Left ventricle myocardium superior (tissue), 1 donor: ENCODE measurements around the gene THADA. TPM values are rescaled to one million over a fixed set of nuclear protein-coding genes. Genes with fewer than 3 reads are reported as not detected.
A peak's percentile ranks its signal among the peaks of the same experiment; 100 is the strongest.

Source experiments
- ATAC-seq: fragments of 200-7000 bp; cut with Tn5 transposase; one replicate; pipeline ENCODE4 v1.9.1; 2020; ENCODE audit warnings: mild to moderate bottlenecking, moderate library complexity
- DNase-seq: peaks from one replicate; pipeline ENCODE4 v3.0.0-alpha.2; 2020
- intact Hi-C: fragments of 100-400 bp; cut with micrococcal nuclease; formaldehyde crosslinking; loops from one replicate; pipeline ENCODE4 v1.11.0; 2022
- total RNA-seq: library from RNA; stranded (reverse); fragmentation: NEBNext Ultra II Directional; extraction: Animal tissue kit (Norgen Biotek cat#: 25700); gene quantifications from one replicate; pipeline ENCODE4 v1.2.1, GENCODE V29; 2021
- donor health status: DM: no; HTN: yes; CAD: no; lungs with severe emphysema.

The THADA gene
- total RNA-seq, 1 donor from 2014 or later, result 12.1 TPM

- DNase-seq, result no peak
- no peak for ATAC-seq
- intact Hi-C loops, result no loop called here
Observed at GRCh38 chr2:43259512-43259911, 336.3 kb downstream of the THADA start.

GRCh38 chr2:43258547-43259156 is 337.2 kb downstream of the THADA start:
- DNase-seq, result no peak
- intact Hi-C loops, result no loop called here

GRCh38 chr2:43255296-43255910 is 340.4 kb downstream of the THADA start:
- ATAC-seq (no peak), DNase-seq (no peak)
- intact Hi-C loops, result no loop called here

More at GRCh38 chr2:43258547-43259156, 337.2 kb downstream of the THADA start:
- ATAC-seq, result no peak

DNA sequence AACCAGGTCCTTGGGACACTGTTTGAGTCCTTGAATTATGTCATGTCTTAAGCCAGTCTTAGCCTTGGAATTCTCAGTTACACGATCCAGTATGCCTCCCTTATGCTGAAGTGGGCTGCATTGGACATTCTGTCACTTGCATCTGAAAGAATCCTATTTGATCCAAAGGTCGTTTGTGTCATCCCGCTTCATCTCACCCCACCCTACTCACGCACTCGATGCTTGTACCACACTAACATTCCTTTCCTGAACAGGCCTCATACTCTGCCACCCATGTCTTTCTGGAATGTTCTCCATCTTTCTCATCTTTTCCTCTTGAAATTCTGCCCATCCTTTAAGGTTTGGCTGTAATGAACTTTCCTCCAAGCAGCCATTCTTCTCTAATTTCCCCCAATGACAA is 341.5 kb downstream of the THADA start:
- DNase-seq (no peak), ATAC-seq (no peak)
- intact Hi-C loops, result no loop called here

DNA sequence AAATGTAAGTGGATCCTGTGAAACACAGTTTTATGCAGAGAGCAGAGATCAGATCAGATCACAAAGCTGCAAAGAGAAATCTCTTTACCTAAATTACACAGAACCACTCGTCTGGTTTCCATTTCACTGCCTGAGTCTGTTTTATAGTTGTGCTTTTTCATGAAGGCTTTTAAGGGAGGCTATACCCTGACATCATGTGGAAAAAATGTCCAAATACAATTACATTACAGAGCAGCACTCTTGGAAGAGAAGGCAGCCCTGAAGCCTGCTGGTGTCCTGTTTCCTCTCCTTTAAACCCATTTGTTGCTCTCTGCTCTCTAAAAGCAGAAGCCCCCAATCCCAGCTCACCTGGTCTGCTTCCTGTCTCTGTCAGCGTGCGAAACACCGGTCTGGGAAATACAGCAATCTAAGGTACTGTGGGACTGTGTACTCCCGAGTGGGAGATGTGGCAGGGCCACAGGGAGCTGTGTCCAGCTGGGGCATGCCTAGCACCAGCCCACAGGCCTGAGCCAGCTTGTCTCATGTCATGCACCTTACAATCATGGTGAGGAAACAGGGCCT is 344.6 kb downstream of the THADA start:
- intact Hi-C loops, result no loop called here
- DNase-seq, result no peak
- ATAC-seq, result peak; percentile 83

DNA sequence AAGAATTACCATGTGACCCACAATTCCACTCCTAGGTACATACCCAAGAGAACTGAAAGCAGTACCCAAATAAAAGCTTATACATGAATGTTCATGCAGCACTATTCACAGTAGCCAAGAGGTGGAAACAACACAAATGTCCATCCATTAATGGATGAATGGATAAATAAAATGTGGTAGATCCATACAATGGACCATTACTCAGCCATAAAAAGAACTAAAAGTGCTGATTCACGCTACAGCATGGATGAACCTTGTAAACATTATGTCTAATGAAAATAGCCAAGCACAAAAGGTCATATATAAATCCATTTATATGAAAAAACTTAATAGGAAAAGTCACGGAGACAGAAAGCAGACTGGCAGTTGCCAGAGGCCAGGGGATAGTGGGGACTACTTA is 345.8 kb downstream of the THADA start:
- intact Hi-C loops, result no loop called here
- no peak for ATAC-seq
- no peak for DNase-seq

DNA sequence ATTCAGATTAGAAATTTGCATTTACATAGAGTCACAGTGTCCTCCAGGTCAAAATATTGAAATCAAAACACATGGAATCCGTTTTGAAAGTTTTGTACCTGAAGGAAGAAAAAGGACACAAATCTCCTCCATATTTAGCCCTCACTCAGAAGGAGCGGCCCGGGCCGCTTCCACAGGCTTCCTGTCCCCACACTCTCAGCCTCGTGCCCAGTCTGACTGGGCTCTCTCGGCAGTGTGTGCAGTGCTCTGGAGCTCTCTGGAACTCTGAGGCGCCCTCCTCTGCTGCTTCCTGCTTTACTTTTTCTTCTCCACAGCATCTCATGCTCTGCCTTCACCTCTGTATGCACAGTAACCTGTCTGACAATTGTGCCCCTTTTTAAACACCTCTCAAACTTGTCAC is 347.2 kb downstream of the THADA start:
- ATAC-seq (no peak), DNase-seq (no peak)
- intact Hi-C loops, result no loop called here

- no peak for DNase-seq
- intact Hi-C loops, result no loop called here
- ATAC-seq, result no peak
Observed at GRCh38 chr2:43246641-43247040, 349.2 kb downstream of the THADA start.

- no peak for ATAC-seq
- intact Hi-C loops, result no loop called here
- no peak for DNase-seq
Observed at GRCh38 chr2:43241558-43241957, 354.3 kb downstream of the THADA start.

- DNase-seq (no peak), ATAC-seq (peak; percentile 38)
- intact Hi-C loops, result no loop called here
Observed at GRCh38 chr2:43240766-43241150, 355.1 kb downstream of the THADA start.

DNA sequence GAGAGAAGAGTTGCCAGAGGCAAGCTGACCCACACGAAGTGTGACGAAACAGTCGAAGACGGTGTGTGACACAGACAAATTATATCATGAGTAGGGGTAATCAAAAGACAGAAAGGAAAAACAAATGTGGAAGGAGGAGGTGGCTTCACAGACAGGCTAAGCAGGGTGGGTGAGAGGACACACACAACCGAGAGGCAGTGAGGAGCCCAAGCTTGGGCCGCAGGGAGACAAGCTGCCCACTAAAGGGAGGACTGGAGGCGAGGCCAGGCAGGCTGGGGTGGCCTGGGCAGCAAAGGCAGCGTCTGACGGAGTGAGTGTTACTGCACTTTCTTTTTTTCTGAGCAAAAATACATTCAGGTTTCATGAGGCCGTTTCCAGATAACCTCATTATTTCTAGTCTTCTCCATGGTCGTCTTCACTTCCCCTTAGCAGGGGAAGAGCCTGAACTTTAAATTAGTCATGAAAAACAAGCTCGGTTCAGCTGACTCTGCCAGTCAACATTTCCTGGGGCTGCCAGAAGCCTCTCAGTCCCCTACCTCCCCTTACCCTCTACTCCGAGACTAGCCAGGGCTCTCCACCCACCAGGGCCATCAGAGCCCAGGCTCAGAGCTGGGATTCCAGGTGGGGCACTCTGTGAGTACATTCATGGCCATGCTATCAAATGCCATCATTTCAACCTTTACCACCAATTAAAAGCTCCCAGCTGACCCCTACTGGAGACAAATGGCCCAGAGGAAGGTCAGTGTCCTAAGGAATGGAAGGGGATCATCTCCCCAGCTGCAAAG is 355.7 kb downstream of the THADA start:
- intact Hi-C loops, result no loop called here
- DNase-seq (no peak), ATAC-seq (peak; percentile 20)

- ATAC-seq (no peak), DNase-seq (no peak)
- intact Hi-C loops, result no loop called here
Observed at GRCh38 chr2:43238813-43239212, 357.0 kb downstream of the THADA start.

DNA sequence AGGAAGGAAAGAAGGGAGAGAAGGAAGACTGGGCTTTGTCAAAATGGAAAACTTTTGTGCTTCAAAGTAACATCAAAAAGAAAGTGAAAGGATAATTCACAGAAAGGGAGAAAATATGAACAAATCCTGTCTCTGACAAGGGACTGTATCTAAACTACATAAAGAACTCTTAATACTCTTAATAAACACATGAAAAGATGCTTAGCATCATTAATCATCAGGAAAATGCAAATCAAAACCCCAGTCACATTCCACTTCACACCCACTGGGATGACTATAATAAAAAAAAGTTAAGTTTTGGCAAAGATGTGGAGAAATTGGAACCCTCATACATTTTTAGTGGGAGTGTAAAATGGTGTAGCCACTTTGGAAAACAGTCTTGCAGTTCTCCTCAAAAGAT is 357.7 kb downstream of the THADA start:
- ATAC-seq (no peak), DNase-seq (no peak)
- intact Hi-C loops, result no loop called here

DNA sequence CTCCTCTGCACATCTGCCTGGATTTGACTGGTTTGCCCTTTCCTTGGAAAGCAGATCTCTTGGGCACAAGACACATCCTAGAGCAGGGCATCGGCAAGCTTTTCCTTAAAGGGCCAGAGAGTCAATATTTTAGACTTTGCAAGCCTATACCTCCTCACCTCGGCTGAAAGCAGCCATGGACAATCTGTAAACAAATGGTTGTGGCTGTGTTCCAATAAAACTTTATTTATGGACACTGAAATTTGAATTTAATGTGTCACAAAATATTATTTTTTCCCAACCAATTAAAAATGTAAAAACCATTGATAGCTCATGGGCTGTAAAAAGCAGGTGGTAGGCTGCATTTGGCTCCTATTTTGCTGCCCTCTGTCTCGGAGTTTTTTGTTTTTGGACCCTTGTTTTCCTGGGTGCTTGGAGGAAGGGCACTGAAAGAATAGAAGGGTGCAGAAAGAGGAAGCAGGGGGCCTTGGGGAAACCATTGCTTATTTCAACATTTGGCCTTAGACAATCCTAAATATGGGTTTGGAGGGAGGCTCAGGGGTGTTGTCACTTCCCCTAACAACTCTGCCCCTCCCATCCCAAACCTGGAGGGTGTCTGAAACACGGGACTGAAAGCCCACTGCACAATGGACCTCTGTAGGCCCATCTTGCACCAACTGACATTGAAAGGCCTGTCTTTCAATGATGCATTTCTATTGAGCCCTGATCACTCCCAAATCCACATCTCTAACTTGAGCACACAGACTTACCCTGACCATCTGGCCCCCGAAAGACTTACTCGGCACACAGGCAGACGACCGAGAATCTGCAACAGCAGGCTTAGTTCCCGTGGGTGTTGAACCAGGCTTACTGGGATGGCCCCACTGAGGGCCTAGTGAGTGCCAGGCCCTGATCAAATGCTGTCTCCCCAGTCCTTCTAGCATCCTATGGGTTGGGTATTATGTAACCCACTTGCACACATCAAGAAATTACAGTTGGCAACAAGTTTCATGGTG is 362.3 kb downstream of the THADA start:
- intact Hi-C loops, result no loop called here
- DNase-seq, result no peak
- ATAC-seq, result peak; percentile 12

GRCh38 chr2:43230951-43231827 is 364.6 kb downstream of the THADA start:
- ATAC-seq, result no peak
- intact Hi-C loops, result loop anchor here (2.0 kb wide), 1 partner anchor 254 kb away; no protein-coding TSS in a partner anchor
- no peak for DNase-seq

DNA sequence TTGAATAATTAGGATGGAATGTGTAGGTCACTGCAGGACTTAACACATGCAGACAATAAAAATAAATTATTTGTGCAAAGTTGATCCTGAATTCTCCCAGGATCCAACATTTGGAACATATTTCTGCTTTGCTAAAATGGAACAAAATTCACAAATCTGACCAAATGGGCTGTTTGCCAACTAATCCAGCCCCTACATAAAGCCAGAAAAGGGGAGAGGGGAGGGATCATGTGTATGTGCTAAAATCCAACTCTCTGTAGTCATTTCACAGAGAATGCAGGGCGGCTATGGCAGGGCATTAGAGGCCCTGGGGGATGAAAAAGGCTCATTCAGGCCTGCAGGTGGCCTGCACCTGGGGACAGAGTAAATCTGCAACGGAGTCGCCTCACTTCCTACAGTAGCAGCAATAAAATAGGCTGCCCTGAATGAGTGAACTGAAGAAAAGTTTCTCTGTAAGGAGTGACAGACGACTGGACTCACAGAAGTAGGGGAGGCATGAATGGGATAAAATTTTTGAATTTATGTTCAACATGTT is 365.4 kb downstream of the THADA start:
- no peak for ATAC-seq
- DNase-seq, result no peak
- intact Hi-C loops, result loop anchor here (2.0 kb wide), 1 partner anchor 254 kb away; no protein-coding TSS in a partner anchor

DNA sequence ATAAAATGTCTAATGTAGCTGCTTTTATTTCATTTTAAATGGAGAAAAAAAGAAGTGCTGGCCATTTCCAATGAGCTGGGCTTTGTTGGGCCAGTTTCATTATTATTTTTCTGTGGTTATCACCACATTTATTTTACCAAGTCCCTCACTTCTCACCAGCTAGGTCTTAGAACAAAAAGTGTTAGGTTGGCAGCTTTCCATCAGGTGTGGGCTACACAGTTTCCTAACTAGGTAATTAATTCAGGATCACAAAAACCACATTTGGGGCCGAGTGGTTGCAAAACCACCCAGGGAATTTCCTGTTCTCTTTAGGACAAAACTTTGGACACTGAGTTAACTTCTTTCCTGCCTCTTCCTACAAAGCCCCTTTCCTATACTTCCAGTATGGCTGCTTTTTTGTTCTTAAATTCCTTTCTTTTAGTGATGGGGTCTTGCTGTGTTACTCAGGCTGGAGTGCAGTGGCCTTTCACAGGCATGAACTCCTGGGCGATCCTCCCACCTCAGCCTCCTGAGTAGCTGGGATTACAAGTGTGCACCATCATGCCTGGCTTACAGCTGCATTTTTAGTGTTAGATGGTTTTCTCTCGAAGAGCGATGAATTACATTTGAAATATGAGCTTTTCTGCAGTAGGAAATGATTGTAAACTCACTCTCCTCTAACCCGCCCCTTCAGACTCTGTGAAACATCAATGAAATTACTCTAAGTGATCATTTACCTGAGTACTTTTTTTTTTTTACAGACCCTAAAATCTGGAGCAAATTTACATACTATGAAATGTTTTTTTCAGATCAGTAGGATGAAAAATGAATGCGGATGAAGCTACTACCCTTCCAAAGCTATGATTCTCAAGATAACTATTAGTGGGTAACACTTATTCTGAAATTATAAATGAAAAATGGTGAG is 366.8 kb downstream of the THADA start:
- intact Hi-C loops, result loop anchor here (10.0 kb wide), 4 partner anchors 94 to 374 kb away; no protein-coding TSS in a partner anchor
- no peak for DNase-seq
- no peak for ATAC-seq
